GM23248 (cell line): ENCODE data around the gene DGKG. TPM values are rescaled to one million over a fixed set of nuclear protein-coding genes. Genes with fewer than 3 reads are reported as not detected.

Source experiments
- DNase-seq: peaks from one replicate; pipeline ENCODE4 v3.0.0-alpha.2; 2015
- H2AFZ ChIP-seq: fragments of 200-600 bp; sonication (generic); 2 replicates; pipeline ENCODE4 v1.6.1; 2016; ENCODE audit warnings: antibody characterized with exemption
- H3F3A ChIP-seq: fragments of 200-600 bp; sonication (generic); 2 replicates; pipeline ENCODE4 v1.6.1; 2016; ENCODE audit warnings: mild to moderate bottlenecking, antibody characterized with exemption, mixed run types; ENCODE audit not compliant: insufficient read depth
- H3K27ac ChIP-seq: fragments of 200-600 bp; sonication (generic); 2 replicates; pipeline ENCODE4 v1.5.1; 2016; ENCODE audit warnings: mild to moderate bottlenecking
- H3K27me3 ChIP-seq: fragments of 200-600 bp; sonication (generic); replicated peaks from 2 replicates; pipeline ENCODE4 v1.6.1; 2016; ENCODE audit warnings: mild to moderate bottlenecking; ENCODE audit not compliant: insufficient read depth
- H3K36me3 ChIP-seq: fragments of 200-600 bp; sonication (generic); 2 replicates; pipeline ENCODE4 v1.6.1; 2016; ENCODE audit warnings: low read depth, mild to moderate bottlenecking
- H3K4me1 ChIP-seq: fragments of 200-600 bp; sonication (generic); 2 replicates; pipeline ENCODE4 v1.6.1; 2016; ENCODE audit warnings: mild to moderate bottlenecking; ENCODE audit not compliant: insufficient read depth
- H3K4me2 ChIP-seq: fragments of 200-600 bp; sonication (generic); one replicate; pipeline ENCODE4 v1.6.1; 2016; ENCODE audit warnings: mild to moderate bottlenecking; ENCODE audit not compliant: unreplicated experiment
- H3K4me3 ChIP-seq: fragments of 200-600 bp; sonication (generic); 2 replicates; pipeline ENCODE4 v1.5.1; 2016; ENCODE audit warnings: mild to moderate bottlenecking
- H3K79me2 ChIP-seq: fragments of 200-600 bp; sonication (generic); 2 replicates; pipeline ENCODE4 v1.6.1; 2016; ENCODE audit warnings: mild to moderate bottlenecking; ENCODE audit not compliant: insufficient read depth
- H3K9ac ChIP-seq: fragments of 200-600 bp; sonication (generic); 2 replicates; pipeline ENCODE4 v1.6.1; 2016; ENCODE audit warnings: mild to moderate bottlenecking
- H3K9me2 ChIP-seq: fragments of 200-600 bp; sonication (generic); 2 replicates; pipeline ENCODE4 v1.6.1; 2016; ENCODE audit warnings: mixed run types, mild to moderate bottlenecking, moderate library complexity; ENCODE audit not compliant: insufficient read depth
- H3K9me3 ChIP-seq: fragments of 200-600 bp; sonication (generic); one replicate; pipeline ENCODE4 v1.6.1; 2017; ENCODE audit warnings: low read depth
- H4K20me1 ChIP-seq: fragments of 200-600 bp; sonication (generic); 2 replicates; pipeline ENCODE4 v1.6.0; 2016; ENCODE audit not compliant: insufficient read depth
- EZH2 ChIP-seq: fragments of 200-600 bp; sonication (generic); IDR thresholded peaks from 2 replicates; pipeline ENCODE4 v1.6.1; 2018; ENCODE audit warnings: antibody characterized with exemption, mild to moderate bottlenecking; ENCODE audit not compliant: insufficient read depth, poor library complexity, severe bottlenecking
- EZH2phosphoT487 ChIP-seq: fragments of 200-600 bp; sonication (generic); IDR thresholded peaks from 2 replicates; pipeline ENCODE4 v1.6.1; 2018; ENCODE audit warnings: antibody characterized with exemption, moderate library complexity, mild to moderate bottlenecking, low read depth; ENCODE audit not compliant: insufficient read depth
- WGBS, 2 experiments: methylation state at CpG; one replicate each; pipeline ENCODE4 v1.1.6; 2015 to 2017; ENCODE audit warnings: low lambda C conversion rate in 2 of 2, low coverage in 1 of 2; ENCODE audit errors: missing lambda C conversion rate in 2 of 2; 5-methylcytosine and 5-hydroxymethylcytosine counted together
- in situ Hi-C: fragments of 300-500 bp; cut with MboI; formaldehyde crosslinking; loops from 2 replicates; pipeline ENCODE4 v1.15.0; 2020
- polyA plus RNA-seq: library from polyadenylated mRNA; unstranded; fragments of >200 nt; fragmentation: Nextera tagmentation; extraction: Ambion mirVana; gene quantifications from 2 replicates; pipeline ENCODE4 v1.2.1, GENCODE V29; 2016
- total RNA-seq: library from RNA; depleted of rRNA; stranded (reverse); fragments of >200 nt; shearing (Covaris generic); gene quantifications from 2 replicates; pipeline ENCODE4 v1.2.3, GENCODE V29; 2014

The DGKG gene
- total and polyA plus RNA-seq, 2 experiments from 2014 or later, result not detected

- no peaks in the 10 kb centered on the region for H3K36me3 ChIP-seq
- no peak overlapping the region for H3K9ac ChIP-seq
- H3K4me2 ChIP-seq, result no peak overlapping the region
- no peaks in the 10 kb centered on the region for H4K20me1 ChIP-seq
- H2AFZ ChIP-seq, result no peak overlapping the region
- TF ChIP-seq EZH2phosphoT487 (no peak), EZH2 (no peak)
- peaks cover 60% of the 10 kb centered on the region for H3K27me3 ChIP-seq
- H3K9me3 ChIP-seq, result no peaks in the 10 kb centered on the region
- DNase-seq, result no peak
- H3K4me1 ChIP-seq, result no peaks in the 10 kb centered on the region
- in situ Hi-C loops, result no loop called here
- H3K4me3 ChIP-seq, result no peak overlapping the region
- H3K79me2 ChIP-seq, result no peaks in the 10 kb centered on the region
- 56 to 60% methylated on average over 5 of the region's 5 CpGs for WGBS, 2 experiments
- no peak overlapping the region for H3K27ac ChIP-seq
- no peaks in the 10 kb centered on the region for H3K9me2 ChIP-seq
- H3F3A ChIP-seq, result no peaks in the 10 kb centered on the region
Measured at GRCh38 chr3:186356152-186356551, 5.9 kb downstream of the DGKG start.

GRCh38 chr3:186354100-186354499, 7.9 kb downstream of the DGKG start:
- Histone ChIP-seq H2AFZ (no peak overlapping the region), H3K4me2 (no peak overlapping the region), H3K79me2 (no peaks in the 10 kb centered on the region), H3F3A (no peaks in the 10 kb centered on the region), H3K9ac (no peak overlapping the region), H4K20me1 (no peaks in the 10 kb centered on the region), H3K27ac (no peak overlapping the region), H3K4me1 (no peaks in the 10 kb centered on the region), H3K4me3 (no peak overlapping the region), H3K9me3 (no peaks in the 10 kb centered on the region), H3K36me3 (no peaks in the 10 kb centered on the region), H3K9me2 (no peaks in the 10 kb centered on the region), H3K27me3 (peaks cover 60% of the 10 kb centered on the region; the same call in 1 of the 2 replicates)
- no peak for DNase-seq
- WGBS, 2 experiments, result 13 to 18% methylated on average over 5 of the region's 5 CpGs
- in situ Hi-C loops, result no loop called here
- no peak for TF ChIP-seq EZH2phosphoT487
- no peak for TF ChIP-seq EZH2

GRCh38 chr3:186352369-186352768, 9.7 kb downstream of the DGKG start:
- 13 to 22% methylated on average over 4 of the region's 4 CpGs for WGBS, 2 experiments
- Histone ChIP-seq H3K36me3 (no peaks in the 10 kb centered on the region), H3K4me2 (no peak overlapping the region), H3K4me3 (no peak overlapping the region), H3K4me1 (no peaks in the 10 kb centered on the region), H3K79me2 (no peaks in the 10 kb centered on the region), H3K27ac (no peak overlapping the region), H3K9me2 (no peaks in the 10 kb centered on the region), H3F3A (no peaks in the 10 kb centered on the region), H3K9me3 (no peaks in the 10 kb centered on the region), H2AFZ (no peak overlapping the region), H4K20me1 (no peaks in the 10 kb centered on the region), H3K9ac (no peak overlapping the region), H3K27me3 (peaks cover 51% of the 10 kb centered on the region; the same call in 1 of the 2 replicates)
- in situ Hi-C loops, result no loop called here
- no peak for DNase-seq
- TF ChIP-seq EZH2 (no peak), EZH2phosphoT487 (no peak)

- no peak for DNase-seq
- H3K9me2 ChIP-seq, result no peaks in the 10 kb centered on the region
- TF ChIP-seq EZH2 (no peak), EZH2phosphoT487 (no peak)
- no peak overlapping the region for H3K4me3 ChIP-seq
- H2AFZ ChIP-seq, result no peak overlapping the region
- no peaks in the 10 kb centered on the region for H3K9me3 ChIP-seq
- no peaks in the 10 kb centered on the region for H3K79me2 ChIP-seq
- H3K27me3 ChIP-seq, result peaks cover 27% of the 10 kb centered on the region
- no peaks in the 10 kb centered on the region for H3F3A ChIP-seq
- H4K20me1 ChIP-seq, result no peaks in the 10 kb centered on the region
- WGBS, 2 experiments, result 63 to 65% methylated on average over 5 of the region's 5 CpGs
- H3K27ac ChIP-seq, result no peak overlapping the region
- H3K4me2 ChIP-seq, result no peak overlapping the region
- no peaks in the 10 kb centered on the region for H3K4me1 ChIP-seq
- in situ Hi-C loops, result no loop called here
- H3K9ac ChIP-seq, result no peak overlapping the region
- H3K36me3 ChIP-seq, result no peaks in the 10 kb centered on the region
Measured at GRCh38 chr3:186342197-186342596, 19.8 kb downstream of the DGKG start.

- H3K27ac ChIP-seq, result no peak overlapping the region
- no peak overlapping the region for H3K9ac ChIP-seq
- no peaks in the 10 kb centered on the region for H3K36me3 ChIP-seq
- no peak overlapping the region for H3K4me3 ChIP-seq
- H4K20me1 ChIP-seq, result no peaks in the 10 kb centered on the region
- DNase-seq, result peak; percentile 20
- H3K9me2 ChIP-seq, result no peaks in the 10 kb centered on the region
- no peaks in the 10 kb centered on the region for H3K4me1 ChIP-seq
- H3F3A ChIP-seq, result no peaks in the 10 kb centered on the region
- no peaks in the 10 kb centered on the region for H3K9me3 ChIP-seq
- in situ Hi-C loops, result no loop called here
- peaks cover 42% of the 10 kb centered on the region for H3K27me3 ChIP-seq
- TF ChIP-seq EZH2 (no peak), EZH2phosphoT487 (no peak)
- H3K4me2 ChIP-seq, result no peak overlapping the region
- no peak overlapping the region for H2AFZ ChIP-seq
- H3K79me2 ChIP-seq, result no peaks in the 10 kb centered on the region
Measured at GRCh38 chr3:186340204-186340603, 21.8 kb downstream of the DGKG start.
